ENCODE measurements around the gene GRM8.
A peak's percentile ranks its signal among the peaks of the same experiment; 100 is the strongest.

GRM8 gene

GRCh38 chr7:126460664-126461063, 792.1 kb downstream of the GRM8 start:
- no peak for TF ChIP-seq CTCF (IDR thresholded peaks at IDR 0.05; ENCODE audit: insufficient read depth, low read depth, low read length, missing control alignments)
- no peak overlapping the region for H3K4me3 ChIP-seq (ENCODE audit: low read length)
- DNase-seq (ENCODE audit: low read depth), result no peak

- H3K4me3 ChIP-seq (ENCODE audit: low read length), result no peak overlapping the region
- DNase-seq (ENCODE audit: low read depth), result no peak
- TF ChIP-seq CTCF (IDR thresholded peaks at IDR 0.05; ENCODE audit: insufficient read depth, low read depth, low read length, missing control alignments), result no peak
Measured at GRCh38 chr7:126453104-126453503, 799.6 kb downstream of the GRM8 start.

- TF ChIP-seq CTCF (IDR thresholded peaks at IDR 0.05; ENCODE audit: insufficient read depth, low read depth, low read length, missing control alignments), result no peak
- no peak for DNase-seq (ENCODE audit: low read depth)
- no peak overlapping the region for H3K4me3 ChIP-seq (ENCODE audit: low read length)
Measured at GRCh38 chr7:126450269-126450671, 802.5 kb downstream of the GRM8 start.

GRCh38 chr7:126449611-126450268, 803.0 kb downstream of the GRM8 start:
- TF ChIP-seq CTCF (IDR thresholded peaks at IDR 0.05; ENCODE audit: insufficient read depth, low read depth, low read length, missing control alignments), result no peak
- no peak overlapping the region for H3K4me3 ChIP-seq (ENCODE audit: low read length)
- no peak for DNase-seq (ENCODE audit: low read depth)

- TF ChIP-seq CTCF (IDR thresholded peaks at IDR 0.05; ENCODE audit: insufficient read depth, low read depth, low read length, missing control alignments), result no peak
- H3K4me3 ChIP-seq (ENCODE audit: low read length), result no peak overlapping the region
- no peak for DNase-seq (ENCODE audit: low read depth)
Measured at GRCh38 chr7:126447984-126448383, 804.8 kb downstream of the GRM8 start.

GRCh38 chr7:126445991-126446390, 806.8 kb downstream of the GRM8 start:
- no peak for TF ChIP-seq CTCF (IDR thresholded peaks at IDR 0.05; ENCODE audit: insufficient read depth, low read depth, low read length, missing control alignments)
- H3K4me3 ChIP-seq (ENCODE audit: low read length), result no peak overlapping the region
- no peak for DNase-seq (ENCODE audit: low read depth)

GRCh38 chr7:126443951-126444350, 808.8 kb downstream of the GRM8 start:
- TF ChIP-seq CTCF (IDR thresholded peaks at IDR 0.05; ENCODE audit: insufficient read depth, low read depth, low read length, missing control alignments), result no peak
- H3K4me3 ChIP-seq (ENCODE audit: low read length), result no peak overlapping the region
- peak; percentile 37 for DNase-seq (ENCODE audit: low read depth)

Data from epithelial cell of esophagus (primary cell).